GM12878 (cell line): ENCODE measurements around the gene CYP4F8. TPM values are rescaled to one million over a fixed set of nuclear protein-coding genes. Genes with fewer than 3 reads are reported as not detected.
"Not testable (repeated sequence)": the region's sequence is repeated elsewhere in the genome, so short reads cannot be mapped to it uniquely, and the experiment has no call there.

Experiments used
- ATAC-seq: fragments of 200-7000 bp; cut with Tn5 transposase; 3 replicates; pipeline ENCODE4 v1.9.1; 2020; ENCODE audit warnings: mild to moderate bottlenecking, moderate library complexity
- BruUV-seq: library from RNA; stranded (reverse); fragments of 400-500 nt; replicated peaks from 2 replicates; lab custom pipeline; 2021; lab: Mats Ljungman, UMichigan
- CTCF ChIA-PET: fragments of 300-600 bp; sonication (Branson Sonifier 250); formaldehyde crosslinking; extraction: SDS; loops from one replicate; lab custom pipeline; 2021; ENCODE audit warnings: inconsistent platforms; lab: Yijun Ruan, JAX
- POLR2A ChIA-PET: fragments of 350-600 bp; formaldehyde crosslinking; extraction: SDS; loops from one replicate; lab custom pipeline; 2021; ENCODE audit warnings: inconsistent platforms; lab: Charles Lee
- RAD21 ChIA-PET: fragments of 300-600 bp; sonication (Branson Sonifier 250); formaldehyde crosslinking; loops from one replicate; lab custom pipeline; 2023; ENCODE audit warnings: antibody characterized with exemption; ENCODE audit not compliant: unreplicated experiment; lab: Charles Lee
- SMC1A ChIA-PET: fragments of 300-600 bp; sonication (Branson Sonifier 250); formaldehyde crosslinking; loops from one replicate; lab custom pipeline; 2023; ENCODE audit not compliant: unreplicated experiment, uncharacterized antibody; lab: Charles Lee
- DNase-seq: peaks from one replicate; pipeline ENCODE4 v3.0.0-alpha.2; 2011; ENCODE audit warnings: low read depth, low spot score
- FAIRE-seq: peaks from 3 replicates; lab custom pipeline; 2011; peaks lifted over from hg19 to GRCh38; lab: Jason Lieb, UNC
- H2AFZ ChIP-seq: 2 replicates; pipeline ENCODE4 v1.6.0; 2011; ENCODE audit warnings: low read depth, low read length, control low read depth; ENCODE audit not compliant: control insufficient read depth
- H3K27ac ChIP-seq: 2 replicates; pipeline ENCODE4 v1.5.1; 2011; ENCODE audit warnings: control low read depth; ENCODE audit not compliant: control insufficient read depth, insufficient read depth
- H3K27me3 ChIP-seq, 2 experiments: replicated peaks in 1 of 2; 2 replicates each; pipeline versions ENCODE4 v1.6.0 to v1.6.1; 2011; ENCODE audit warnings: low read length in 1 of 2; ENCODE audit not compliant: control insufficient read depth in 2 of 2, insufficient read depth in 2 of 2
- H3K36me3 ChIP-seq, 2 experiments: 2 replicates each; pipeline ENCODE4 v1.5.1; 2011; ENCODE audit warnings: low read length in 1 of 2; ENCODE audit not compliant: control insufficient read depth in 2 of 2, insufficient read depth in 2 of 2
- H3K4me1 ChIP-seq: 2 replicates; pipeline ENCODE4 v1.6.1; 2011; ENCODE audit warnings: mild to moderate bottlenecking, low read length, moderate library complexity, mixed read lengths; ENCODE audit not compliant: control insufficient read depth, insufficient read depth
- H3K4me2 ChIP-seq: 2 replicates; pipeline ENCODE4 v1.6.0; 2011; ENCODE audit warnings: control low read depth; ENCODE audit not compliant: control insufficient read depth, insufficient read depth
- H3K4me3 ChIP-seq: fragments of 200-600 bp; sonication (generic); 2 replicates; pipeline ENCODE4 v1.5.1; 2016
- H3K79me2 ChIP-seq: 2 replicates; pipeline ENCODE4 v1.6.0; 2011; ENCODE audit warnings: low read length; ENCODE audit not compliant: control insufficient read depth, insufficient read depth
- H3K9ac ChIP-seq: 2 replicates; pipeline ENCODE4 v1.8.0; 2011; ENCODE audit warnings: low read length, control low read depth, mixed read lengths; ENCODE audit not compliant: control insufficient read depth, insufficient read depth
- H3K9me3 ChIP-seq: replicated peaks from 3 replicates; pipeline ENCODE4 v1.5.1; 2011; ENCODE audit warnings: mild to moderate bottlenecking, low read length; ENCODE audit not compliant: control insufficient read depth, insufficient read depth
- H4K20me1 ChIP-seq: 2 replicates; pipeline ENCODE4 v1.6.0; 2011; ENCODE audit not compliant: control insufficient read depth, insufficient read depth
- ATF7 ChIP-seq: fragments of 450-650 bp; IDR thresholded peaks from 2 replicates; pipeline ENCODE4 v1.6.1; 2016; ENCODE audit warnings: low read depth, mild to moderate bottlenecking
- SMC3 ChIP-seq: IDR thresholded peaks from 2 replicates; pipeline ENCODE4 v1.6.1; 2011; ENCODE audit warnings: low read length, improper control_type of control experiment, borderline replicate concordance
- ZBTB11 ChIP-seq: fragments of 450-650 bp; formaldehyde crosslinking; IDR thresholded peaks from 2 replicates; pipeline ENCODE4 v1.5.0; 2022; ENCODE audit warnings: mild to moderate bottlenecking, missing genetic modification characterization
- WGBS: methylation state at CpG from one replicate; pipeline ENCODE4 v1.1.6; 2016; ENCODE audit warnings: low lambda C conversion rate; ENCODE audit not compliant: insufficient replicate concordance, insufficient coverage; ENCODE audit errors: missing lambda C conversion rate; 5-methylcytosine and 5-hydroxymethylcytosine counted together
- in situ Hi-C: fragments of 300-500 bp; cut with MboI; formaldehyde crosslinking; loops from 9 replicates; pipeline ENCODE4 v1.14.3; 2018; ENCODE audit warnings: mixed read lengths
- intact Hi-C: fragments of 100-400 bp; cut with micrococcal nuclease; formaldehyde crosslinking; loops from one replicate; pipeline ENCODE4 v1.14.2; 2022; ENCODE audit not compliant: unreplicated experiment
- polyA plus RNA-seq, 11 experiments: library from polyadenylated mRNA; depleted of rRNA in 4 of 11; unstranded in 6 of 11; stranded (reverse) in 5 of 11; fragments of >200 nt; fragmentation: Nextera tagmentation in 4 of 11; fragmentation: Illumina TruSeq in 1 of 11; extraction: Ambion mirVana in 4 of 11; extraction: Trizol in 1 of 11; gene quantifications; 1 replicate in 1 of 11; 2 replicates in 10 of 11; pipeline versions ENCODE4 v1.2.1 to v1.2.3, GENCODE V29; 2011 to 2016; ENCODE audit warnings: inconsistent platforms in 2 of 11, missing spikeins in 2 of 11, low read depth in 1 of 11
- total RNA-seq, 4 experiments: library from RNA; depleted of rRNA in 3 of 4; stranded (reverse); fragments of >200 nt in 3 of 4; fragmentation: Illumina TruSeq in 1 of 4; extraction: Trizol in 1 of 4; gene quantifications; 2 replicates each; pipeline versions ENCODE4 v1.2.1 to v1.2.3, GENCODE V29; 2013 to 2021

Gene CYP4F8
- total and polyA plus RNA-seq, 10 of the 15 experiments (the other 5 are each of a cell fraction or from before 2014, with no cell fraction given), result not detected

GRCh38 chr19:15591796-15592195, 23.2 kb upstream of the CYP4F8 start (continued):
- TF ChIP-seq ZBTB11 (CRISPR knock-in tag) (no peak), ATF7 (no peak), SMC3 (no peak)

- in situ Hi-C loops, result not testable (repeated sequence)
Measured at GRCh38 chr19:15592506-15592905, 22.5 kb upstream of the CYP4F8 start.

GRCh38 chr19:15593766-15594165, 21.3 kb upstream of the CYP4F8 start:
- H3K4me1 ChIP-seq, H3K36me3 ChIP-seq, BruUV-seq, FAIRE-seq, H3K27ac ChIP-seq, H3K9ac ChIP-seq, H2AFZ ChIP-seq, CTCF ChIA-PET, H3K79me2 ChIP-seq, H3K4me2 ChIP-seq, RAD21 ChIA-PET, H3K27me3 ChIP-seq, H3K9me3 ChIP-seq, SMC1A ChIA-PET, DNase-seq, ATAC-seq, POLR2A ChIA-PET, H3K4me3 ChIP-seq, in situ Hi-C loops, intact Hi-C loops, H4K20me1 ChIP-seq: not testable (repeated sequence)
- 14% methylated on average over 4 of the region's 4 CpGs for WGBS

More at GRCh38 chr19:15592506-15592905, 22.5 kb upstream of the CYP4F8 start:
- H3K4me1 ChIP-seq, H2AFZ ChIP-seq, BruUV-seq, CTCF ChIA-PET, H3K4me2 ChIP-seq, RAD21 ChIA-PET, H3K36me3 ChIP-seq, H4K20me1 ChIP-seq, ATAC-seq, H3K27me3 ChIP-seq, POLR2A ChIA-PET, DNase-seq, H3K4me3 ChIP-seq, H3K27ac ChIP-seq, intact Hi-C loops, H3K9ac ChIP-seq, H3K79me2 ChIP-seq, FAIRE-seq, SMC1A ChIA-PET, H3K9me3 ChIP-seq: not testable (repeated sequence)
- WGBS, result 2% methylated on average over 5 of the region's 5 CpGs
